HEK293T (cell line): Measurements from ENCODE around the gene ZNF280A.

Source experiments
- CTCF ChIA-PET: fragments of 350-600 bp; formaldehyde crosslinking; extraction: SDS; loops from one replicate; lab custom pipeline; 2021; ENCODE audit warnings: antibody characterized with exemption, inconsistent platforms; lab: Yijun Ruan, JAX
- POLR2A ChIA-PET: fragments of 350-600 bp; formaldehyde crosslinking; extraction: SDS; loops from one replicate; lab custom pipeline; 2020; ENCODE audit warnings: antibody characterized with exemption, inconsistent platforms; lab: Yijun Ruan, JAX
- DNase-seq: peaks from one replicate; pipeline ENCODE4 v3.0.0; 2012; ENCODE audit warnings: mixed read lengths; ENCODE audit errors: extremely low spot score
- ARNT ChIP-seq: fragments of 450-650 bp; IDR thresholded peaks from 2 replicates; pipeline ENCODE4 v1.6.1; 2017; ENCODE audit warnings: mild to moderate bottlenecking
- BHLHE40 ChIP-seq: fragments of 450-650 bp; IDR thresholded peaks from 2 replicates; pipeline ENCODE4 v1.6.1; 2016; ENCODE audit warnings: mild to moderate bottlenecking, moderate library complexity, borderline replicate concordance
- CTBP1 ChIP-seq: fragments of 450-650 bp; IDR thresholded peaks from 2 replicates; pipeline ENCODE4 v1.6.1; 2016; ENCODE audit warnings: borderline replicate concordance
- ELF4 ChIP-seq: fragments of 450-650 bp; IDR thresholded peaks from 2 replicates; pipeline ENCODE4 v1.6.1; 2017; ENCODE audit warnings: antibody characterized with exemption
- FOXA1 ChIP-seq: fragments of 450-650 bp; IDR thresholded peaks from 2 replicates; pipeline ENCODE4 v1.6.1; 2016; ENCODE audit warnings: mild to moderate bottlenecking
- FOXK2 ChIP-seq: fragments of 450-650 bp; IDR thresholded peaks from 2 replicates; pipeline ENCODE4 v1.6.1; 2016; ENCODE audit warnings: mild to moderate bottlenecking
- FOXM1 ChIP-seq: fragments of 450-650 bp; IDR thresholded peaks from 2 replicates; pipeline ENCODE4 v1.6.1; 2017; ENCODE audit warnings: mild to moderate bottlenecking, borderline replicate concordance
- HDGF ChIP-seq: fragments of 450-650 bp; IDR thresholded peaks from 2 replicates; pipeline ENCODE4 v1.6.1; 2017; ENCODE audit warnings: antibody characterized with exemption, borderline replicate concordance
- L3MBTL2 ChIP-seq: fragments of 450-650 bp; conservative IDR thresholded peaks from 2 replicates; pipeline ENCODE4 v1.6.1; 2016; ENCODE audit warnings: mild to moderate bottlenecking
- LEF1 ChIP-seq: fragments of 450-650 bp; IDR thresholded peaks from 2 replicates; pipeline ENCODE4 v1.6.1; 2017; ENCODE audit warnings: mild to moderate bottlenecking, borderline replicate concordance
- NFRKB ChIP-seq: fragments of 450-650 bp; IDR thresholded peaks from 2 replicates; pipeline ENCODE4 v1.6.1; 2016; ENCODE audit warnings: mild to moderate bottlenecking, moderate library complexity
- SP1 ChIP-seq: fragments of 450-650 bp; IDR thresholded peaks from 2 replicates; pipeline ENCODE4 v1.6.1; 2017
- SUZ12 ChIP-seq: fragments of 450-650 bp; IDR thresholded peaks from 2 replicates; pipeline ENCODE4 v1.6.1; 2016; ENCODE audit warnings: mild to moderate bottlenecking
- TARDBP ChIP-seq: fragments of 450-650 bp; IDR thresholded peaks from 2 replicates; pipeline ENCODE4 v1.6.1; 2016
- ZNF384 ChIP-seq: fragments of 450-650 bp; IDR thresholded peaks from 2 replicates; pipeline ENCODE4 v1.6.1; 2016
- TF ChIP-seq, protein P1 (sequence below): fragments of 450-650 bp; IDR thresholded peaks from 2 replicates; pipeline ENCODE4 v1.6.1; 2016

Gene ZNF280A

GRCh38 chr22:22553141-22553540 is 33.1 kb upstream of the ZNF280A start:
- ChIA-PET POLR2A (no interaction called here), CTCF (interaction anchor here (0.7 kb wide), 1 partner anchor 129 kb away, joined by 4 read pairs; no protein-coding TSS in a partner anchor)
- no peak for DNase-seq
- TF ChIP-seq, protein P1, sequence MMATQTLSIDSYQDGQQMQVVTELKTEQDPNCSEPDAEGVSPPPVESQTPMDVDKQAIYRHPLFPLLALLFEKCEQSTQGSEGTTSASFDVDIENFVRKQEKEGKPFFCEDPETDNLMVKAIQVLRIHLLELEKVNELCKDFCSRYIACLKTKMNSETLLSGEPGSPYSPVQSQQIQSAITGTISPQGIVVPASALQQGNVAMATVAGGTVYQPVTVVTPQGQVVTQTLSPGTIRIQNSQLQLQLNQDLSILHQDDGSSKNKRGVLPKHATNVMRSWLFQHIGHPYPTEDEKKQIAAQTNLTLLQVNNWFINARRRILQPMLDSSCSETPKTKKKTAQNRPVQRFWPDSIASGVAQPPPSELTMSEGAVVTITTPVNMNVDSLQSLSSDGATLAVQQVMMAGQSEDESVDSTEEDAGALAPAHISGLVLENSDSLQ: no peak
- TF ChIP-seq ARNT (no peak), ELF4 (no peak), FOXM1 (no peak), BHLHE40 (no peak), SUZ12 (no peak), HDGF (no peak), CTBP1 (no peak), L3MBTL2 (no peak), TARDBP (no peak)

DNA sequence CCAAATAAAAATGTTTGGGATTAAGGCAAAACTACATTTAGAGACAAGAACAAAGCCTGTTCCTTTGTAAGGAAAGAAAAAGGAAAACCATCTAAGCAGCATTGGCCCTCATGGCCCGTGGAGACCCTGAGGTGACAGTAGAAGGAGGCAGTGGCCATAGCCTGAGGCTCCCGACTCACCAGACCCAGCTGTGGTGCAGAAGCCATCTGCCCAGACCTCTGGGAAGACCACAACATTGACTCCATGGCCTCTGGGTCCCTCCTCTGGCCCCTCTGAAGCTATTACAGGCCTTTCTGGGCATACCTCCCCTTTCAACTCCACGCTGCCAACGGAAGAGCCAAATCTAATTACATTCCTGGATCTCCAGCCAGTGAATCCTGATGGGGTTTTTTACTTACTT is 32.6 kb upstream of the ZNF280A start:
- TF ChIP-seq NFRKB (no peak), FOXK2 (no peak), CTBP1 (no peak), HDGF (no peak), BHLHE40 (no peak), FOXM1 (no peak), L3MBTL2 (no peak), ZNF384 (no peak), ARNT (no peak), SP1 (no peak), ELF4 (no peak), LEF1 (no peak), FOXA1 (no peak), SUZ12 (no peak), TARDBP (no peak)
- TF ChIP-seq, protein P1: no peak
- ChIA-PET POLR2A (no interaction called here), CTCF (interaction anchor here (0.7 kb wide), 1 partner anchor 128 kb away, joined by 4 read pairs; no protein-coding TSS in a partner anchor)
- no peak for DNase-seq

DNA sequence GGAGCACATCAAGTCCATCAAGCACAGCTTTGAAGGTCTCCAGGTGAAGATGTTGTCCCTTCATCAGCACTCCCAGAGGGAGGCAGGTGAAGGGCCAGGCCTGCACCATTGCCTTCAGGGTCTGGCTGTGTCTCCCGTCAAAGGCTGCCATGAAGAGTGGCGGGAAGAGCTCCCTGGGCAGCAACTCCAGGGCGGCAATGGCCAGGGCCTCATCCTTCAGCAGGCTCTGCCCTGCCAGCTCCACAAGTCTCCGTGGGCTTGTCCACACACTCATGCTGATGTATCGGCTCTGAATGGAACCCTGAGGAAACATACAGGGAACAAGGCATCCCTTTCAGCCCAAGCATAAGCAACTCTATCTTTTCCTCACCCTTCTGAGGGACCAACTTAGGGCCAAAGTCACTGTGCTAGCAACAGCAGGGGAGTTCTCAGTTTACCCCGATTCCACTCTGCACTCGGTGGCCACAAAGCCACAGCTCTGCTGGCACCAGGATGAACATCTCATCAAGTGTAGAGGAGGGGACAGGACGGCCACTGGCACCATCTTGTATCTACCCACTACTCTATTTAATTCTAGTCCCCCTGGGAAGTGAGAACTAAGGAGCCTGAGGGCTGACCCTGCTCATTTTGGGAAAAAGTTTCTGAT is 30.8 kb upstream of the ZNF280A start:
- ChIA-PET POLR2A (no interaction called here), CTCF (no interaction called here)
- no peak for DNase-seq
- TF ChIP-seq CTBP1 (no peak), HDGF (no peak), NFRKB (no peak), ZNF384 (no peak), FOXA1 (no peak)
- TF ChIP-seq, protein P1: no peak

- ChIA-PET POLR2A (no interaction called here), CTCF (no interaction called here)
- DNase-seq: no peak
- TF ChIP-seq, protein P1: no peak
- TF ChIP-seq FOXM1 (no peak), ELF4 (no peak), FOXK2 (no peak), ARNT (no peak), SP1 (no peak), LEF1 (no peak), SUZ12 (no peak), FOXA1 (no peak), ZNF384 (no peak)
These were observed 28.8 kb upstream of the ZNF280A start for GRCh38 chr22:22548910-22549309.

DNA sequence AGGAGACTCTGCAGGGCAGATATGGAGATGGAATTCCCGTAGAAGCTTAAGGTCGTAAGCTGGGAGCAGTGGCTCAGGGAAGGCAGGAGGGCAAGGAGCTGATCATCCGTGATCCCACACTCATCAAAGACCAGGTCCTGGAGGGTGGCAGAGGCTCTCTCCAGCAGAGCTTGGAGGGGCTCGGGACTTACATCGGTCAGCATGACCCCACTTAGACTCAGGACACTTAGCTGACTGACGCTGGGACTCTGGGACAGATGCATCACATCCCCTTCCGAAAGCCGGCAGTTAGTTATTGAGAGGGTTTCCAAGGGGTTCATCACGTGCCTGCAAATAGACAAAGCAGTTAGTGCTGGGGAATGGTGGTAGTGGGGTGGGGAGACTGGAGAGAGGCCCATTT is 28.2 kb upstream of the ZNF280A start:
- no peak for DNase-seq
- no peak for TF ChIP-seq CTBP1
- no peak for TF ChIP-seq HDGF
- no peak for TF ChIP-seq FOXM1
- TF ChIP-seq LEF1: no peak
- TF ChIP-seq TARDBP: no peak
- no peak for TF ChIP-seq FOXA1
- no peak for TF ChIP-seq BHLHE40
- POLR2A ChIA-PET: no interaction called here
- CTCF ChIA-PET: no interaction called here

GRCh38 chr22:22547692-22548300 is 27.7 kb upstream of the ZNF280A start:
- TF ChIP-seq BHLHE40 (no peak), SUZ12 (no peak), ELF4 (no peak), CTBP1 (no peak), HDGF (no peak), FOXA1 (no peak), L3MBTL2 (no peak), TARDBP (no peak), NFRKB (no peak), FOXK2 (no peak), FOXM1 (no peak), LEF1 (no peak), ZNF384 (no peak), ARNT (no peak), SP1 (no peak)
- TF ChIP-seq, protein P1: no peak
- DNase-seq: no peak
- POLR2A ChIA-PET: no interaction called here
- CTCF ChIA-PET: no interaction called here
